HCT116 (cell line): ENCODE results near the gene DENND1A. TPM values are rescaled to one million over a fixed set of nuclear protein-coding genes. Genes with fewer than 3 reads are reported as not detected.

Source experiments
- ATAC-seq: fragments of 200-7000 bp; cut with Tn5 transposase; 2 replicates; pipeline ENCODE4 v1.9.1; 2020; ENCODE audit warnings: mild to moderate bottlenecking, moderate library complexity
- BruUV-seq: library from RNA; stranded (reverse); fragments of 400-500 nt; replicated peaks from 2 replicates; lab custom pipeline; 2021; lab: Mats Ljungman, UMichigan
- CTCF ChIA-PET: fragments of 300-600 bp; sonication (Branson Sonifier 250); formaldehyde crosslinking; loops from one replicate; lab custom pipeline; 2021; ENCODE audit warnings: antibody characterized with exemption; lab: Charles Lee
- POLR2A ChIA-PET: fragments of 300-600, 350-600 bp; sonication (Branson Sonifier 250); formaldehyde crosslinking; loops from one replicate; lab custom pipeline; 2021; ENCODE audit warnings: antibody characterized with exemption; lab: Charles Lee
- RAD21 ChIA-PET, 2 experiments: fragments of 300-600 bp; sonication (Branson Sonifier 250); formaldehyde crosslinking; loops; one replicate each; lab custom pipeline; 2023; ENCODE audit warnings: low total read pairs in 2 of 2; ENCODE audit not compliant: uncharacterized antibody in 2 of 2, unreplicated experiment in 2 of 2, low non-redundant PET in 1 of 2; lab: Charles Lee
- DNase-seq: peaks from one replicate; pipeline ENCODE4 v3.0.0-alpha.2; 2010; ENCODE audit warnings: low read depth, low spot score
- H2AFZ ChIP-seq: fragments of 200-600 bp; shearing (Covaris generic), sonication (generic); 2 replicates; pipeline ENCODE4 v1.6.1; 2017; ENCODE audit warnings: low read depth, mixed run types, mixed read lengths, antibody characterized with exemption, low read length; ENCODE audit not compliant: poor library complexity, severe bottlenecking
- H3K27ac ChIP-seq: 2 replicates; pipeline ENCODE4 v1.5.1; 2012; ENCODE audit warnings: low read depth, low read length
- H3K27me3 ChIP-seq: fragments of 200-600 bp; sonication (generic); 2 replicates; pipeline ENCODE4 v1.6.1; 2016; ENCODE audit warnings: mixed run types, low read length, mixed read lengths; ENCODE audit not compliant: insufficient read depth
- H3K36me3 ChIP-seq, 2 experiments: fragments of 200-500 bp in 1 of 2; fragments of 200-600 bp in 1 of 2; sonication (Bioruptor generic) in 1 of 2; sonication (generic) in 1 of 2; 2 replicates each; pipeline versions ENCODE4 v1.5.1 to v1.6.1; 2014 to 2016; ENCODE audit warnings: low read length in 2 of 2, inconsistent platforms in 1 of 2, mixed read lengths in 1 of 2, mixed run types in 1 of 2; ENCODE audit not compliant: insufficient read depth in 2 of 2, control insufficient read depth in 1 of 2
- H3K4me1 ChIP-seq, 2 experiments: fragments of 200-600 bp in 1 of 2; sonication (generic) in 1 of 2; 2 replicates each; pipeline versions ENCODE4 v1.5.1 to v1.6.1; 2012 to 2017; ENCODE audit warnings: low read length in 2 of 2, inconsistent platforms in 1 of 2, mild to moderate bottlenecking in 1 of 2, mixed read lengths in 1 of 2, mixed run types in 1 of 2, moderate library complexity in 1 of 2; ENCODE audit not compliant: insufficient read depth in 2 of 2, control insufficient read depth in 1 of 2
- H3K4me2 ChIP-seq: fragments of 200-600 bp; sonication (generic); 2 replicates; pipeline ENCODE4 v1.6.1; 2017; ENCODE audit warnings: mixed run types, low read length, mixed read lengths
- H3K4me3 ChIP-seq, 2 experiments: fragments of 200-600 bp in 1 of 2; sonication (generic) in 1 of 2; replicated peaks in 1 of 2; 2 replicates each; pipeline ENCODE4 v1.5.1; 2011 to 2016; ENCODE audit warnings: low read length in 2 of 2, control low read depth in 1 of 2, low read depth in 1 of 2, mild to moderate bottlenecking in 1 of 2, mixed read lengths in 1 of 2, mixed run types in 1 of 2
- H3K79me2 ChIP-seq: fragments of 200-600 bp; sonication (generic); 2 replicates; pipeline ENCODE4 v1.6.1; 2017; ENCODE audit warnings: mild to moderate bottlenecking, mixed run types, low read length, moderate library complexity, mixed read lengths; ENCODE audit not compliant: insufficient read depth
- H3K9ac ChIP-seq: fragments of 200-600 bp; sonication (generic); 2 replicates; pipeline ENCODE4 v1.6.1; 2016; ENCODE audit warnings: low read length, mixed read lengths
- H3K9me2 ChIP-seq: fragments of 200-600 bp; sonication (generic), shearing (Covaris generic); 2 replicates; pipeline ENCODE4 v1.6.1; 2017; ENCODE audit warnings: mixed run types, mild to moderate bottlenecking, moderate library complexity; ENCODE audit not compliant: insufficient read depth
- H3K9me3 ChIP-seq, 2 experiments: fragments of 200-500 bp in 1 of 2; fragments of 200-600 bp in 1 of 2; sonication (Bioruptor generic) in 1 of 2; sonication (generic) in 1 of 2; 2 replicates each; pipeline ENCODE4 v1.6.1; 2014 to 2017; ENCODE audit warnings: low read length in 2 of 2, mixed read lengths in 2 of 2, inconsistent platforms in 1 of 2, low read depth in 1 of 2, mild to moderate bottlenecking in 1 of 2, mixed run types in 1 of 2, moderate library complexity in 1 of 2; ENCODE audit not compliant: control insufficient read depth in 1 of 2, insufficient read depth in 1 of 2
- H4K20me1 ChIP-seq: fragments of 200-600 bp; sonication (generic), shearing (Covaris generic); 2 replicates; pipeline ENCODE4 v1.6.1; 2017; ENCODE audit warnings: mixed run types, mild to moderate bottlenecking, moderate library complexity; ENCODE audit not compliant: insufficient read depth
- EGR1 ChIP-seq: IDR thresholded peaks from 2 replicates; pipeline ENCODE4 v1.6.1; 2012; ENCODE audit warnings: low read depth
- EZH2 ChIP-seq: fragments of 200-600 bp; sonication (generic); IDR thresholded peaks from 2 replicates; pipeline ENCODE4 v1.6.1; 2017; ENCODE audit warnings: antibody characterized with exemption, mixed run types
- EZH2phosphoT487 ChIP-seq: fragments of 200-600 bp; IDR thresholded peaks from 2 replicates; pipeline ENCODE4 v1.6.1; 2018; ENCODE audit warnings: antibody characterized with exemption, borderline replicate concordance
- JUND ChIP-seq: IDR thresholded peaks from 2 replicates; pipeline ENCODE4 v1.6.1; 2012
- POLR2AphosphoS5 ChIP-seq: IDR thresholded peaks from 2 replicates; pipeline ENCODE4 v1.6.1; 2011; ENCODE audit warnings: mild to moderate bottlenecking, low read depth, low read length, moderate library complexity
- RAD21 ChIP-seq: IDR thresholded peaks from 2 replicates; pipeline ENCODE4 v1.6.1; 2012; ENCODE audit warnings: low read depth, mild to moderate bottlenecking
- SIN3A ChIP-seq: IDR thresholded peaks from 2 replicates; pipeline ENCODE4 v1.6.1; 2012; ENCODE audit warnings: low read depth
- SP1 ChIP-seq: IDR thresholded peaks from 2 replicates; pipeline ENCODE4 v1.6.1; 2012; ENCODE audit warnings: low read depth
- SRF ChIP-seq: IDR thresholded peaks from 2 replicates; pipeline ENCODE4 v1.6.1; 2012; ENCODE audit warnings: low read depth
- TCF7L2 ChIP-seq: IDR thresholded peaks from 2 replicates; pipeline ENCODE4 v1.7.0; 2011; ENCODE audit warnings: borderline replicate concordance, inconsistent platforms; ENCODE audit not compliant: insufficient read depth, insufficient read length; ENCODE audit errors: extremely low read depth
- intact Hi-C: fragments of 100-400 bp; cut with micrococcal nuclease; formaldehyde crosslinking; loops from 2 replicates; pipeline ENCODE4 v1.10.0; 2022
- total RNA-seq: library from RNA; stranded (reverse); gene quantifications from one replicate; pipeline ENCODE4 v1.2.1, GENCODE V29; 2021; ENCODE audit not compliant: unreplicated experiment
- TF ChIP-seq, protein P1 (sequence below): IDR thresholded peaks from 2 replicates; pipeline ENCODE4 v1.6.1; 2012
- TF ChIP-seq, protein P2 (sequence below), 3 experiments: fragments of 200-600 bp in 1 of 3; sonication (generic) in 1 of 3; IDR thresholded peaks in 2 of 3; conservative IDR thresholded peaks in 1 of 3; 2 replicates each; pipeline ENCODE4 v1.5.1; 2012 to 2017; ENCODE audit warnings: low read depth in 2 of 3, low read length in 2 of 3, antibody characterized with exemption in 1 of 3, borderline replicate concordance in 1 of 3, control low read depth in 1 of 3, mild to moderate bottlenecking in 1 of 3, mixed read lengths in 1 of 3, mixed run types in 1 of 3, moderate library complexity in 1 of 3; ENCODE audit not compliant: insufficient read depth in 1 of 3
- TF ChIP-seq, protein P3 (sequence below): IDR thresholded peaks from 2 replicates; pipeline ENCODE4 v1.6.1; 2012
- TF ChIP-seq, protein P4 (sequence below): IDR thresholded peaks from 2 replicates; pipeline ENCODE4 v1.6.1; 2012; ENCODE audit warnings: low read depth

Gene DENND1A
- total RNA-seq, 1 experiment from 2014 or later: 33.0 TPM

DNA sequence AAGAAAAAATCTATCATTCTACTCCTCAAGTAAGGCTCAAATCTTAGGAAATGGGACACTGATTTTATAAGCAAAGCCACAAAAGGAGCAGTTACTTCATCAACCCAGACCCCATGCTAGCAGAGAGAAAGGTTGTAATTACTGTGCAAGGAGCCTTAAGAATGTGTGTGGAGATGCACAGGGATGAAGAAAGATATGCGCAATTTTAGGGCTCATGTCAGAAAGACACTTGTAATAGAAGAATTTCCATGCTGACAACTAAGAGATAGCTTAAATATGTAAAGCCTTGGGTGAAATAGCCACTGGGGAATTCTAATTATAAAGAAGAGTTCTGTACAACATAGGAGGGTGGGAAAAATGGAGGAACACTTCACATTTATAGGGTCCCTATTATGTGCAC lies 432.1 kb downstream of the DENND1A start:
- BruUV-seq: no TSS peak
- CTCF ChIA-PET: no interaction called here
- intact Hi-C loops: no loop called here

More for the DNA sequence above, 432.1 kb downstream of the DENND1A start:
- TF ChIP-seq EZH2phosphoT487 (no peak), SRF (no peak), JUND (no peak), POLR2AphosphoS5 (no peak), EZH2 (no peak), TCF7L2 (no peak), SP1 (no peak), SIN3A (no peak), RAD21 (no peak), EGR1 (no peak)
- TF ChIP-seq, protein P1, sequence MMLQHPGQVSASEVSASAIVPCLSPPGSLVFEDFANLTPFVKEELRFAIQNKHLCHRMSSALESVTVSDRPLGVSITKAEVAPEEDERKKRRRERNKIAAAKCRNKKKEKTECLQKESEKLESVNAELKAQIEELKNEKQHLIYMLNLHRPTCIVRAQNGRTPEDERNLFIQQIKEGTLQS: no peak
- TF ChIP-seq, protein P2, sequence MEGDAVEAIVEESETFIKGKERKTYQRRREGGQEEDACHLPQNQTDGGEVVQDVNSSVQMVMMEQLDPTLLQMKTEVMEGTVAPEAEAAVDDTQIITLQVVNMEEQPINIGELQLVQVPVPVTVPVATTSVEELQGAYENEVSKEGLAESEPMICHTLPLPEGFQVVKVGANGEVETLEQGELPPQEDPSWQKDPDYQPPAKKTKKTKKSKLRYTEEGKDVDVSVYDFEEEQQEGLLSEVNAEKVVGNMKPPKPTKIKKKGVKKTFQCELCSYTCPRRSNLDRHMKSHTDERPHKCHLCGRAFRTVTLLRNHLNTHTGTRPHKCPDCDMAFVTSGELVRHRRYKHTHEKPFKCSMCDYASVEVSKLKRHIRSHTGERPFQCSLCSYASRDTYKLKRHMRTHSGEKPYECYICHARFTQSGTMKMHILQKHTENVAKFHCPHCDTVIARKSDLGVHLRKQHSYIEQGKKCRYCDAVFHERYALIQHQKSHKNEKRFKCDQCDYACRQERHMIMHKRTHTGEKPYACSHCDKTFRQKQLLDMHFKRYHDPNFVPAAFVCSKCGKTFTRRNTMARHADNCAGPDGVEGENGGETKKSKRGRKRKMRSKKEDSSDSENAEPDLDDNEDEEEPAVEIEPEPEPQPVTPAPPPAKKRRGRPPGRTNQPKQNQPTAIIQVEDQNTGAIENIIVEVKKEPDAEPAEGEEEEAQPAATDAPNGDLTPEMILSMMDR (IDR thresholded peaks at IDR 0.05 in 2 of 3, conservative IDR thresholded peaks at IDR 0.05 in 1 of 3; ENCODE audit: borderline replicate concordance in 1 of 3, insufficient read depth in 1 of 3, low read depth in 2 of 3, low read length in 2 of 3): no peak
- TF ChIP-seq, protein P3, sequence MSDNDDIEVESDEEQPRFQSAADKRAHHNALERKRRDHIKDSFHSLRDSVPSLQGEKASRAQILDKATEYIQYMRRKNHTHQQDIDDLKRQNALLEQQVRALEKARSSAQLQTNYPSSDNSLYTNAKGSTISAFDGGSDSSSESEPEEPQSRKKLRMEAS: no peak
- TF ChIP-seq, protein P4, sequence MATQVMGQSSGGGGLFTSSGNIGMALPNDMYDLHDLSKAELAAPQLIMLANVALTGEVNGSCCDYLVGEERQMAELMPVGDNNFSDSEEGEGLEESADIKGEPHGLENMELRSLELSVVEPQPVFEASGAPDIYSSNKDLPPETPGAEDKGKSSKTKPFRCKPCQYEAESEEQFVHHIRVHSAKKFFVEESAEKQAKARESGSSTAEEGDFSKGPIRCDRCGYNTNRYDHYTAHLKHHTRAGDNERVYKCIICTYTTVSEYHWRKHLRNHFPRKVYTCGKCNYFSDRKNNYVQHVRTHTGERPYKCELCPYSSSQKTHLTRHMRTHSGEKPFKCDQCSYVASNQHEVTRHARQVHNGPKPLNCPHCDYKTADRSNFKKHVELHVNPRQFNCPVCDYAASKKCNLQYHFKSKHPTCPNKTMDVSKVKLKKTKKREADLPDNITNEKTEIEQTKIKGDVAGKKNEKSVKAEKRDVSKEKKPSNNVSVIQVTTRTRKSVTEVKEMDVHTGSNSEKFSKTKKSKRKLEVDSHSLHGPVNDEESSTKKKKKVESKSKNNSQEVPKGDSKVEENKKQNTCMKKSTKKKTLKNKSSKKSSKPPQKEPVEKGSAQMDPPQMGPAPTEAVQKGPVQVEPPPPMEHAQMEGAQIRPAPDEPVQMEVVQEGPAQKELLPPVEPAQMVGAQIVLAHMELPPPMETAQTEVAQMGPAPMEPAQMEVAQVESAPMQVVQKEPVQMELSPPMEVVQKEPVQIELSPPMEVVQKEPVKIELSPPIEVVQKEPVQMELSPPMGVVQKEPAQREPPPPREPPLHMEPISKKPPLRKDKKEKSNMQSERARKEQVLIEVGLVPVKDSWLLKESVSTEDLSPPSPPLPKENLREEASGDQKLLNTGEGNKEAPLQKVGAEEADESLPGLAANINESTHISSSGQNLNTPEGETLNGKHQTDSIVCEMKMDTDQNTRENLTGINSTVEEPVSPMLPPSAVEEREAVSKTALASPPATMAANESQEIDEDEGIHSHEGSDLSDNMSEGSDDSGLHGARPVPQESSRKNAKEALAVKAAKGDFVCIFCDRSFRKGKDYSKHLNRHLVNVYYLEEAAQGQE: no peak
- TF ChIP-seq, all 23 proteins: peak for 0
- no peaks in the 10 kb centered on the region for H3K79me2 ChIP-seq
- H3K27ac ChIP-seq: no peak overlapping the region
- H3K4me1 ChIP-seq: no peaks in the 10 kb centered on the region
- ChIA-PET RAD21 (no interaction called here), POLR2A (no interaction called here)
- no peak overlapping the region for H3K4me2 ChIP-seq
- no peak overlapping the region for H3K9ac ChIP-seq
- H4K20me1 ChIP-seq: no peaks in the 10 kb centered on the region
- ATAC-seq: no peak
- H3K4me3 ChIP-seq: no peak overlapping the region
- H3K27me3 ChIP-seq: no peaks in the 10 kb centered on the region
- no peak overlapping the region for H2AFZ ChIP-seq
- H3K9me3 ChIP-seq: no peaks in the 10 kb centered on the region
- no peaks in the 10 kb centered on the region for H3K9me2 ChIP-seq
- no peak for DNase-seq
- H3K36me3 ChIP-seq: no peaks in the 10 kb centered on the region
